Measurements from ENCODE around the gene CNKSR3. TPM values are rescaled to one million over a fixed set of nuclear protein-coding genes. Genes with fewer than 3 reads are reported as not detected.

CNKSR3 gene
- total RNA-seq, 1 donor from 2014 or later, result 7.4 TPM

GRCh38 chr6:154501578-154501868 lies 9.0 kb downstream of the CNKSR3 start:
- TF ChIP-seq POLR2A (IDR thresholded peaks at IDR 0.05) (no peak), CTCF (IDR thresholded peaks at IDR 0.05) (no peak), POLR2AphosphoS5 (IDR thresholded peaks at IDR 0.05; ENCODE audit: insufficient read depth in 1 of 2, low read depth in 1 of 2) (no peak)
- no peak for DNase-seq (ENCODE audit: extremely low spot score in 2 of 2)
- Histone ChIP-seq H3K27me3 (no peaks in the 10 kb centered on the region), H3K4me1 (no peaks in the 10 kb centered on the region), H3K9me3 (no peaks in the 10 kb centered on the region), H3K27ac (no peak overlapping the region), H3K4me3 (no peak overlapping the region), H3K36me3 (no peaks in the 10 kb centered on the region)
- intact Hi-C loops (cut with DNase I), result no loop called here

GRCh38 chr6:154500769-154501577 lies 9.5 kb downstream of the CNKSR3 start:
- intact Hi-C loops (cut with DNase I), result no loop called here
- Histone ChIP-seq H3K27me3 (no peaks in the 10 kb centered on the region), H3K9me3 (no peaks in the 10 kb centered on the region), H3K36me3 (no peaks in the 10 kb centered on the region), H3K4me1 (no peaks in the 10 kb centered on the region), H3K4me3 (no peak overlapping the region), H3K27ac (no peak overlapping the region)
- TF ChIP-seq CTCF (IDR thresholded peaks at IDR 0.05), result no peak
- TF ChIP-seq POLR2AphosphoS5 (IDR thresholded peaks at IDR 0.05; ENCODE audit: insufficient read depth in 1 of 2, low read depth in 1 of 2), result no peak
- no peak for TF ChIP-seq POLR2A (IDR thresholded peaks at IDR 0.05)
- no peak for DNase-seq (ENCODE audit: extremely low spot score in 2 of 2)

- no peaks in the 10 kb centered on the region for H3K9me3 ChIP-seq
- no peak overlapping the region for H3K4me3 ChIP-seq
- no peak for DNase-seq (ENCODE audit: extremely low spot score in 2 of 2)
- TF ChIP-seq CTCF (IDR thresholded peaks at IDR 0.05) (no peak), POLR2AphosphoS5 (IDR thresholded peaks at IDR 0.05; ENCODE audit: insufficient read depth in 1 of 2, low read depth in 1 of 2) (no peak), POLR2A (IDR thresholded peaks at IDR 0.05) (no peak)
- H3K36me3 ChIP-seq, result no peaks in the 10 kb centered on the region
- intact Hi-C loops (cut with DNase I), result no loop called here
- no peaks in the 10 kb centered on the region for H3K27me3 ChIP-seq
- H3K4me1 ChIP-seq, result no peaks in the 10 kb centered on the region
- no peak overlapping the region for H3K27ac ChIP-seq
These were observed 10.5 kb downstream of the CNKSR3 start for GRCh38 chr6:154499855-154500589.

GRCh38 chr6:154498340-154498934 lies 12.0 kb downstream of the CNKSR3 start:
- no peaks in the 10 kb centered on the region for H3K9me3 ChIP-seq
- TF ChIP-seq CTCF (IDR thresholded peaks at IDR 0.05) (no peak), POLR2A (IDR thresholded peaks at IDR 0.05) (no peak), POLR2AphosphoS5 (IDR thresholded peaks at IDR 0.05; ENCODE audit: insufficient read depth in 1 of 2, low read depth in 1 of 2) (no peak)
- no peak overlapping the region for H3K4me3 ChIP-seq
- intact Hi-C loops (cut with DNase I), result no loop called here
- H3K4me1 ChIP-seq, result no peaks in the 10 kb centered on the region
- H3K27me3 ChIP-seq, result no peaks in the 10 kb centered on the region
- DNase-seq (ENCODE audit: extremely low spot score in 2 of 2), result no peak
- H3K27ac ChIP-seq, result no peak overlapping the region
- H3K36me3 ChIP-seq, result no peaks in the 10 kb centered on the region
